GM23338 (cell line): ENCODE results near the gene ADPRH. TPM values are rescaled to one million over a fixed set of nuclear protein-coding genes. Genes with fewer than 3 reads are reported as not detected.
A peak's percentile ranks its signal among the peaks of the same experiment; 100 is the strongest.

Experiments used
- ATAC-seq: fragments of 200-7000 bp; cut with Tn5 transposase; 3 replicates; pipeline ENCODE4 v1.9.1; 2020
- DNase-seq: peaks from one replicate; pipeline ENCODE4 v3.0.0-alpha.2; 2015; ENCODE audit warnings: low spot score
- H2AFZ ChIP-seq: fragments of 200-600 bp; sonication (generic); 2 replicates; pipeline ENCODE4 v1.8.0; 2016; ENCODE audit warnings: antibody characterized with exemption, mild to moderate bottlenecking, moderate library complexity
- H3F3A ChIP-seq: fragments of 200-600 bp; sonication (generic); replicated peaks from 2 replicates; pipeline ENCODE4 v1.8.0; 2017; ENCODE audit warnings: antibody characterized with exemption, mixed run types, low read depth
- H3K27ac ChIP-seq: fragments of 200-600 bp; sonication (generic); 2 replicates; pipeline ENCODE4 v1.6.1; 2016; ENCODE audit warnings: low read depth
- H3K27me3 ChIP-seq: fragments of 200-600 bp; sonication (generic); 2 replicates; pipeline ENCODE4 v1.8.0; 2016; ENCODE audit warnings: mild to moderate bottlenecking, mixed run types, moderate library complexity; ENCODE audit not compliant: insufficient read depth
- H3K36me3 ChIP-seq: fragments of 200-600 bp; sonication (generic); 2 replicates; pipeline ENCODE4 v1.8.0; 2016; ENCODE audit warnings: mild to moderate bottlenecking; ENCODE audit not compliant: insufficient read depth
- H3K4me1 ChIP-seq: fragments of 200-600 bp; sonication (generic); 2 replicates; pipeline ENCODE4 v1.8.0; 2016; ENCODE audit warnings: mild to moderate bottlenecking, moderate library complexity; ENCODE audit not compliant: insufficient read depth
- H3K4me2 ChIP-seq: fragments of 200-600 bp; sonication (generic); 2 replicates; pipeline ENCODE4 v1.7.1; 2017; ENCODE audit warnings: mixed run types
- H3K4me3 ChIP-seq: fragments of 200-600 bp; sonication (generic); 2 replicates; pipeline ENCODE4 v1.6.1; 2016; ENCODE audit warnings: mixed run types
- H3K79me2 ChIP-seq: fragments of 200-600 bp; sonication (generic); replicated peaks from 2 replicates; pipeline ENCODE4 v1.8.0; 2017; ENCODE audit warnings: mild to moderate bottlenecking; ENCODE audit not compliant: insufficient read depth
- H3K9me2 ChIP-seq: fragments of 200-600 bp; sonication (generic); 2 replicates; pipeline ENCODE4 v1.8.0; 2017; ENCODE audit not compliant: insufficient read depth
- H4K20me1 ChIP-seq: fragments of 200-600 bp; sonication (generic); replicated peaks from 2 replicates; pipeline ENCODE4 v1.8.0; 2017; ENCODE audit warnings: mild to moderate bottlenecking; ENCODE audit not compliant: insufficient read depth
- H3K27ac Mint-ChIP-seq: 2 replicates; pipeline ENCODE4 v1.8.0; 2020; ENCODE audit warnings: inconsistent platforms, mild to moderate bottlenecking, moderate library complexity, mixed read lengths
- H3K27me3 Mint-ChIP-seq: 3 replicates; pipeline ENCODE4 v1.8.0; 2022; ENCODE audit warnings: low read depth, mild to moderate bottlenecking, moderate library complexity, mixed read lengths, inconsistent platforms; ENCODE audit not compliant: insufficient read depth, poor library complexity
- H3K36me3 Mint-ChIP-seq: 3 replicates; pipeline ENCODE4 v1.8.0; 2021; ENCODE audit warnings: low read depth, mild to moderate bottlenecking, inconsistent platforms, moderate library complexity, mixed read lengths
- H3K4me1 Mint-ChIP-seq: 3 replicates; pipeline ENCODE4 v1.8.0; 2020; ENCODE audit warnings: mild to moderate bottlenecking, inconsistent platforms, mixed read lengths
- H3K4me3 Mint-ChIP-seq: 3 replicates; pipeline ENCODE4 v1.8.0; 2021; ENCODE audit warnings: moderate library complexity, mild to moderate bottlenecking, inconsistent platforms, mixed read lengths
- H3K9me3 Mint-ChIP-seq: 3 replicates; pipeline ENCODE4 v1.8.0; 2020; ENCODE audit warnings: moderate library complexity, mild to moderate bottlenecking, inconsistent platforms, mixed read lengths
- CREB1 ChIP-seq: fragments of 250-450 bp; sonication (Bioruptor Pico); IDR thresholded peaks from 2 replicates; pipeline ENCODE4 v1.5.0; 2020; ENCODE audit warnings: low read depth, mild to moderate bottlenecking, moderate library complexity
- CTCF ChIP-seq, 2 experiments: fragments of 200-600 bp in 1 of 2; sonication (generic) in 1 of 2; conservative IDR thresholded peaks; 2 replicates each; pipeline versions ENCODE4 v1.5.1 to v1.6.1; 2016 to 2017; ENCODE audit warnings: antibody characterized with exemption in 2 of 2, low read depth in 2 of 2, mild to moderate bottlenecking in 2 of 2, moderate library complexity in 1 of 2
- EZH2 ChIP-seq: fragments of 200-600 bp; sonication (generic); IDR thresholded peaks from one replicate; pipeline ENCODE4 v1.8.0; 2017; ENCODE audit warnings: antibody characterized with exemption, mild to moderate bottlenecking, low read depth; ENCODE audit not compliant: unreplicated experiment
- EZH2phosphoT487 ChIP-seq: fragments of 200-600 bp; sonication (generic); IDR thresholded peaks from one replicate; pipeline ENCODE4 v1.8.1; 2018; ENCODE audit warnings: antibody characterized with exemption; ENCODE audit not compliant: unreplicated experiment
- JUNB ChIP-seq: IDR thresholded peaks from one replicate; pipeline ENCODE4 v1.6.1; 2016; ENCODE audit warnings: antibody characterized with exemption; ENCODE audit not compliant: unreplicated experiment
- NANOG ChIP-seq: IDR thresholded peaks from 2 replicates; pipeline ENCODE4 v1.6.1; 2016; ENCODE audit warnings: antibody characterized with exemption, borderline replicate concordance
- POLR2AphosphoS5 ChIP-seq: IDR thresholded peaks from 2 replicates; pipeline ENCODE4 v1.6.1; 2016; ENCODE audit warnings: antibody characterized with exemption, low read depth
- REST ChIP-seq: IDR thresholded peaks from one replicate; pipeline ENCODE4 v1.6.1; 2018; ENCODE audit warnings: antibody characterized with exemption; ENCODE audit not compliant: unreplicated experiment
- STAT1 ChIP-seq: IDR thresholded peaks from one replicate; pipeline ENCODE4 v1.6.1; 2016; ENCODE audit warnings: antibody characterized with exemption; ENCODE audit not compliant: unreplicated experiment
- ZNF114 ChIP-seq: fragments of 250-450 bp; sonication (Bioruptor Pico); IDR thresholded peaks from 2 replicates; pipeline ENCODE4 v1.5.0; 2020; ENCODE audit warnings: mild to moderate bottlenecking, moderate library complexity
- ZNF462 ChIP-seq: fragments of 250-450 bp; sonication (Bioruptor Pico); IDR thresholded peaks from 2 replicates; pipeline ENCODE4 v1.5.0; 2020; ENCODE audit warnings: mild to moderate bottlenecking, moderate library complexity
- polyA plus RNA-seq: library from polyadenylated mRNA; unstranded; fragments of >200 nt; fragmentation: Nextera tagmentation; extraction: Ambion mirVana; gene quantifications from 2 replicates; pipeline ENCODE4 v1.2.1, GENCODE V29; 2016
- total RNA-seq: library from RNA; depleted of rRNA; stranded (reverse); fragments of >200 nt; shearing (Covaris generic); gene quantifications from 2 replicates; pipeline ENCODE4 v1.2.3, GENCODE V29; 2014

The ADPRH gene
- total and polyA plus RNA-seq, 2 experiments from 2014 or later: 1.2 to 3.4 TPM

- H3K9me3 Mint-ChIP-seq: no peaks in the 10 kb centered on the region
- H3K27ac Mint-ChIP-seq: no peak overlapping the region
- no peaks in the 10 kb centered on the region for H3K36me3 ChIP-seq
- ATAC-seq: peak; percentile 100
- H3K4me3 ChIP-seq: no peak overlapping the region
- H3K9me2 ChIP-seq: no peaks in the 10 kb centered on the region
- H3K27ac ChIP-seq: no peak overlapping the region
- H3K27me3 Mint-ChIP-seq: no peaks in the 10 kb centered on the region
- H3K36me3 Mint-ChIP-seq: no peaks in the 10 kb centered on the region
- no peak overlapping the region for H3K4me3 Mint-ChIP-seq
- no peaks in the 10 kb centered on the region for H3K27me3 ChIP-seq
- peak; percentile 76 for DNase-seq
- H3F3A ChIP-seq: no peaks in the 10 kb centered on the region
- H3K4me1 Mint-ChIP-seq: peaks cover 12% of the 10 kb centered on the region
- H4K20me1 ChIP-seq: no peaks in the 10 kb centered on the region
- peaks cover 3% of the 10 kb centered on the region; the same call in 1 of the 2 replicates for H3K4me1 ChIP-seq
- no peaks in the 10 kb centered on the region for H3K79me2 ChIP-seq
- peak overlapping the region; percentile 93 for H2AFZ ChIP-seq
- TF ChIP-seq NANOG (no peak), CTCF (conservative IDR thresholded peaks at IDR 0.05; ENCODE audit: low read depth in 2 of 2) (peak; percentile 61 to 90)
- no peak overlapping the region for H3K4me2 ChIP-seq
Measured at GRCh38 chr3:119600732-119601131, 21.4 kb downstream of the ADPRH start.

GRCh38 chr3:119601154-119601553, 21.9 kb downstream of the ADPRH start:
- H3K36me3 Mint-ChIP-seq: no peaks in the 10 kb centered on the region
- ATAC-seq: no peak
- no peaks in the 10 kb centered on the region for H3K9me3 Mint-ChIP-seq
- Histone ChIP-seq H3K27ac (no peak overlapping the region), H4K20me1 (no peaks in the 10 kb centered on the region), H2AFZ (peak overlapping the region; percentile 93; the same call in 1 of the 2 replicates), H3K4me1 (peaks cover 3% of the 10 kb centered on the region; the same call in 1 of the 2 replicates), H3K4me2 (no peak overlapping the region), H3K4me3 (no peak overlapping the region), H3K79me2 (no peaks in the 10 kb centered on the region), H3F3A (no peaks in the 10 kb centered on the region), H3K36me3 (no peaks in the 10 kb centered on the region), H3K9me2 (no peaks in the 10 kb centered on the region), H3K27me3 (no peaks in the 10 kb centered on the region)
- H3K4me1 Mint-ChIP-seq: peaks cover 12% of the 10 kb centered on the region
- DNase-seq: no peak
- H3K4me3 Mint-ChIP-seq: no peak overlapping the region
- no peaks in the 10 kb centered on the region for H3K27me3 Mint-ChIP-seq
- H3K27ac Mint-ChIP-seq: no peak overlapping the region
- TF ChIP-seq ZNF462 (CRISPR knock-in tag): no peak
- TF ChIP-seq POLR2AphosphoS5: no peak
- TF ChIP-seq EZH2phosphoT487: no peak
- no peak for TF ChIP-seq STAT1
- TF ChIP-seq REST: no peak
- no peak for TF ChIP-seq EZH2
- TF ChIP-seq ZNF114: no peak
- no peak for TF ChIP-seq CREB1 (CRISPR knock-in tag)
- TF ChIP-seq NANOG: no peak
- TF ChIP-seq JUNB: no peak
